Colonic mucosa (tissue), 4 donors: ENCODE measurements around the gene ARHGAP26. TPM values are rescaled to one million over a fixed set of nuclear protein-coding genes. Genes with fewer than 3 reads are reported as not detected.

ENCODE experiments used
- DNase-seq: peaks from one replicate; pipeline ENCODE4 v3.0.0-alpha.2; 2020
- H3K27ac ChIP-seq: fragments of 200-600 bp; one replicate; pipeline ENCODE4 v1.8.0; 2021
- H3K27me3 ChIP-seq: fragments of 200-600 bp; one replicate; pipeline ENCODE4 v1.8.0; 2021
- H3K36me3 ChIP-seq: fragments of 200-600 bp; one replicate; pipeline ENCODE4 v1.8.0; 2021
- H3K4me1 ChIP-seq: fragments of 200-600 bp; one replicate; pipeline ENCODE4 v1.8.0; 2021; ENCODE audit warnings: mild to moderate bottlenecking
- H3K4me3 ChIP-seq: fragments of 200-600 bp; one replicate; pipeline ENCODE4 v1.8.0; 2021
- H3K9ac ChIP-seq, 2 donors: one replicate each; pipeline ENCODE4 v1.7.0; 2013; ENCODE audit warnings: control low read depth in 2 of 2, low read depth in 2 of 2, low read length in 2 of 2
- H3K9me3 ChIP-seq: fragments of 200-600 bp; one replicate; pipeline ENCODE4 v1.8.0; 2021
- intact Hi-C: fragments of 100-400 bp; cut with DNase I; formaldehyde crosslinking; loops from one replicate; pipeline ENCODE4 v1.14.1; 2022
- total RNA-seq, 2 donors: library from RNA; stranded (reverse); fragmentation: NEBNext Ultra II Directional in 1 of 2; extraction: Animal tissue kit (Norgen Biotek cat#: 25700) in 1 of 2; gene quantifications; one replicate each; pipeline ENCODE4 v1.2.1, GENCODE V29; 2021
- TF ChIP-seq, protein P1 (sequence below): fragments of 200-600 bp; IDR thresholded peaks from one replicate; pipeline ENCODE4 v1.8.0; 2022; ENCODE audit warnings: antibody characterized with exemption, mild to moderate bottlenecking
- donor health status: healthy.
- donor health status: DM: no; HTN: no; CAD: no.
- donor health status: DM: no; HTN: no; CAD: no.

ARHGAP26 gene
- total RNA-seq, 2 donors from 2014 or later = 59.1 to 74.0 TPM

- no peak overlapping the region for H3K4me3 ChIP-seq
- no peak for DNase-seq
- TF ChIP-seq, protein P1, sequence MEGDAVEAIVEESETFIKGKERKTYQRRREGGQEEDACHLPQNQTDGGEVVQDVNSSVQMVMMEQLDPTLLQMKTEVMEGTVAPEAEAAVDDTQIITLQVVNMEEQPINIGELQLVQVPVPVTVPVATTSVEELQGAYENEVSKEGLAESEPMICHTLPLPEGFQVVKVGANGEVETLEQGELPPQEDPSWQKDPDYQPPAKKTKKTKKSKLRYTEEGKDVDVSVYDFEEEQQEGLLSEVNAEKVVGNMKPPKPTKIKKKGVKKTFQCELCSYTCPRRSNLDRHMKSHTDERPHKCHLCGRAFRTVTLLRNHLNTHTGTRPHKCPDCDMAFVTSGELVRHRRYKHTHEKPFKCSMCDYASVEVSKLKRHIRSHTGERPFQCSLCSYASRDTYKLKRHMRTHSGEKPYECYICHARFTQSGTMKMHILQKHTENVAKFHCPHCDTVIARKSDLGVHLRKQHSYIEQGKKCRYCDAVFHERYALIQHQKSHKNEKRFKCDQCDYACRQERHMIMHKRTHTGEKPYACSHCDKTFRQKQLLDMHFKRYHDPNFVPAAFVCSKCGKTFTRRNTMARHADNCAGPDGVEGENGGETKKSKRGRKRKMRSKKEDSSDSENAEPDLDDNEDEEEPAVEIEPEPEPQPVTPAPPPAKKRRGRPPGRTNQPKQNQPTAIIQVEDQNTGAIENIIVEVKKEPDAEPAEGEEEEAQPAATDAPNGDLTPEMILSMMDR = no peak
- H3K9me3 ChIP-seq = no peaks in the 10 kb centered on the region
- no peaks in the 10 kb centered on the region for H3K27me3 ChIP-seq
- H3K4me1 ChIP-seq = no peaks in the 10 kb centered on the region
- H3K9ac ChIP-seq = no peak overlapping the region
- no peaks in the 10 kb centered on the region for H3K36me3 ChIP-seq
- intact Hi-C loops = no loop called here
- no peak overlapping the region for H3K27ac ChIP-seq
Measured at GRCh38 chr5:142724821-142725220, 45.4 kb upstream of the ARHGAP26 start.

DNA sequence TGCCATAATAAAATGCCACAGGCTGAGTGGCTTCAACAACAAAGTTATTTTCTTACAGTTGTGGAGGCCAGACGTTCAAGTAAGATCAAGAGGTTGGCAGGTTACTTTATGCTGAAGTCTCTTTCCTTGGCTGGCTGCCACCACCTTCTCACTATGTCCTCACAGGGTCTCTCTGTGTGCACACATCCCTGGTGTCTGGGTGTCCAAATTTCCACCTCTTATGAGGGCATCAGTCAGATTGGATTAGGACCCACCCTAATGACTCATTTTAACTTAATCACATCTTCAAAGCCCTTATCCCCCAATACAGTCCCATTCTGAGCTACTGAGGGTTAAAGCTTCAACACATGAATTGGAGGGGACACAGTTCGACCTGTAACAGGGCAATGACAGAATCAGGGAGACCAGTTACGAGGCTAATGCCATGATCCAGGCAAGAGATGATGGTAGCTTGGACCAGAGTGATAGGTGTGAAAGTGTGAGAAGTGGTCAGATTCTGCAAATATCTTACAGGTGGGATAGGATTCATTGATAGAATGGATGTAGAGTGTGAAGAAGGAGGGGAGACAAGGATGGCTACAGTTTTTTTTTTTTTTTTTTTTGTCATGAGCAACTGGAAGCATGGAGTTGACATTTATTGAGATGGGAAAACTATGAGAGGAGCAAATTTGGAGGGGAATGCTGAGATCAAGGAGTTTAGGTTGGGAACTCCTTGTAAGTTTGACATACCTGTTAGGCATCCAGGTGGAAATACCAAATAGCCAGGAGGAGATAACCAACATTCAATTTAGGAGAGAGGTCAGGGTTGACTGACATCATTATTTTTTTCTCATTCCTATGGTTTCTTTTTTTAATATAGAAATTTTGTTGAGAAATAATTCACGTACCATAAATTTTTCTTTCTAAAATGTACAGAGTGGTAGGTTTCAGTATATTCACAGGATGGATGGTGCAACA is 44.7 kb upstream of the ARHGAP26 start:
- Histone ChIP-seq H3K9ac (no peak overlapping the region), H3K4me1 (no peaks in the 10 kb centered on the region), H3K9me3 (no peaks in the 10 kb centered on the region), H3K4me3 (no peak overlapping the region), H3K27me3 (no peaks in the 10 kb centered on the region), H3K36me3 (no peaks in the 10 kb centered on the region), H3K27ac (no peak overlapping the region)
- DNase-seq = no peak
- intact Hi-C loops = no loop called here
- TF ChIP-seq, protein P1 = no peak

DNA sequence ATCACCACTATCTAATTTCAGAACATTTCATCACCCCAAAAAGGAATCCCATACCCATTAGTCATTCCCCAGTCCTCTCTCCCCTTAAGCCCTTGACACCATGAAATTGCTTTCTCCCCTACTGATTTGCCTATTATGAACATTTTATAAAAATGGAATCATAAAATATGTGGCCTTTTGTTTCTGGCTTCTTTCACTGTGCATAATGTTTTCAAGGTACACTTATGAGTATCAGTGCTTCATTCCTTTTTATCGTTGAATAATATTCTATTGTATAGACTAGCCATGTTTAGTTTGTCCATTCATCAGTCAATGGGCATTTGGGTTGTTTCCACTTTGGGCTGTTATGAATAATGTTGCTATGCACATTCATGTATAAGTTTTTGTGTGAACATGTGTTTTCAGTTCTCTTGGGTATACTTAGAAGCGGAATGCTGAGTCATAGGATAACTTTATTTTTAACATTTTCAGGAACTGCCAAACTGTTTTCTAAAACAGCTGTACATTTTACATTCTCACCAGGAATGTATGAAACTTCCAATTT is 43.9 kb upstream of the ARHGAP26 start:
- no peak overlapping the region for H3K9ac ChIP-seq
- no peaks in the 10 kb centered on the region for H3K4me1 ChIP-seq
- TF ChIP-seq, protein P1 = no peak
- intact Hi-C loops = no loop called here
- H3K27ac ChIP-seq = no peak overlapping the region
- H3K36me3 ChIP-seq = no peaks in the 10 kb centered on the region
- H3K27me3 ChIP-seq = no peaks in the 10 kb centered on the region
- H3K9me3 ChIP-seq = no peaks in the 10 kb centered on the region
- DNase-seq = no peak
- H3K4me3 ChIP-seq = no peak overlapping the region

- H3K27me3 ChIP-seq = no peaks in the 10 kb centered on the region
- no peak overlapping the region for H3K27ac ChIP-seq
- no peak for DNase-seq
- H3K9ac ChIP-seq = no peak overlapping the region
- TF ChIP-seq, protein P1 = no peak
- no peak overlapping the region for H3K4me3 ChIP-seq
- intact Hi-C loops = no loop called here
- no peaks in the 10 kb centered on the region for H3K4me1 ChIP-seq
- no peaks in the 10 kb centered on the region for H3K9me3 ChIP-seq
- H3K36me3 ChIP-seq = no peaks in the 10 kb centered on the region
Measured at GRCh38 chr5:142727735-142728047, 42.5 kb upstream of the ARHGAP26 start.

DNA sequence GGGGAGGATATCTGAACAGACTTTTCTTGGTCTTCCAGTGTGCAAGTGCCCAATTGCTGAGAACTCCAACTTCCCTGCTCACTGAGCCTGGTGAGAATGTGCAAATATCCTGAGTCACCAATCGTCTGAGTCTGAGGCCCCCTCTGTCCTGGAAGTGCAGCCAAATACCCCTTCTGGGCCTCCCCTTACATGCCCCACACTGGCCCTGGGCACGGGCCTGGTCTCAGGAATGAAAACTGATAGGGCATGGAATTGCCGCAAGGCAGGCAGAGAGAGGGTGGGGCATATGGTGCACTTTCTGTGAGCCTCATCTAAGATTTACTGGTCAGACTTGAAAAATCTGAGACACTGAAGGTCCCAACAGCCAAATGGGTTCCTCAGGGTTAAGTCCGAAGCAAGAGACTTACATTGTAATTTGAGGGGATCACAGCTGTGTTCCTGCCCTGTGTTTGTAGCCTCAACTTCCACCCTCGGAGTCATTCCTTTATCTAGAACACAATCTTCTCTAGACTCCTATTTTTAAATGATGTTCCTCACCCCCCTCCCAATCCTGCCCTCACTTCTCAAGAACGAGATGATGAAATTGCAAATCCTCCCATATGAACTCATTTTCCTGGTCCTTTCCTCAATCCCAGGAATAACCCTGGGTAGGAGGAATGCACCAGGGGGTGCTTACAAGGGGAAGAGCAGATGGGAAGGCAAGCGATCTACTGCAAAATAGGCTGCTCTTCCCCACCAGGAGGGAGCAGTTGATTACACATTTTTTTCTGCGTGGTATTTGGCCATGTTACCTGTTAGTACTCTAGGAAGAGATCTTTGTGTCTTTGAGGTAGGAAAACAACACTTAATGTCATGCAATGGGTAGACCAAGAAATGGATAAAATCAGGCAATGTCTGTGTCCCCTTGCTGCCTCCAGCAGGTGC is 34.6 kb upstream of the ARHGAP26 start:
- Histone ChIP-seq H3K36me3 (no peaks in the 10 kb centered on the region), H3K9me3 (no peaks in the 10 kb centered on the region), H3K4me1 (no peaks in the 10 kb centered on the region), H3K27ac (no peak overlapping the region), H3K9ac (no peak overlapping the region), H3K4me3 (no peak overlapping the region), H3K27me3 (no peaks in the 10 kb centered on the region)
- TF ChIP-seq, protein P1 = no peak
- intact Hi-C loops = no loop called here
- DNase-seq = no peak
